Esophagus mucosa (tissue), 1 donor: ENCODE measurements around the gene ARHGEF37. TPM values are rescaled to one million over a fixed set of nuclear protein-coding genes. Genes with fewer than 3 reads are reported as not detected.
"Not testable (repeated sequence)": the region's sequence is repeated elsewhere in the genome, so short reads cannot be mapped to it uniquely, and the experiment has no call there.

Source experiments
- ATAC-seq: fragments of 200-7000 bp; cut with Tn5 transposase; one replicate; pipeline ENCODE4 v1.9.1; 2020
- total RNA-seq: library from RNA; stranded (reverse); gene quantifications from one replicate; pipeline ENCODE4 v1.2.4, GENCODE V29; 2023
- donor health status: DM: yes; HTN: yes; CAD: no.

The ARHGEF37 gene
- 23.6 TPM for total RNA-seq

DNA sequence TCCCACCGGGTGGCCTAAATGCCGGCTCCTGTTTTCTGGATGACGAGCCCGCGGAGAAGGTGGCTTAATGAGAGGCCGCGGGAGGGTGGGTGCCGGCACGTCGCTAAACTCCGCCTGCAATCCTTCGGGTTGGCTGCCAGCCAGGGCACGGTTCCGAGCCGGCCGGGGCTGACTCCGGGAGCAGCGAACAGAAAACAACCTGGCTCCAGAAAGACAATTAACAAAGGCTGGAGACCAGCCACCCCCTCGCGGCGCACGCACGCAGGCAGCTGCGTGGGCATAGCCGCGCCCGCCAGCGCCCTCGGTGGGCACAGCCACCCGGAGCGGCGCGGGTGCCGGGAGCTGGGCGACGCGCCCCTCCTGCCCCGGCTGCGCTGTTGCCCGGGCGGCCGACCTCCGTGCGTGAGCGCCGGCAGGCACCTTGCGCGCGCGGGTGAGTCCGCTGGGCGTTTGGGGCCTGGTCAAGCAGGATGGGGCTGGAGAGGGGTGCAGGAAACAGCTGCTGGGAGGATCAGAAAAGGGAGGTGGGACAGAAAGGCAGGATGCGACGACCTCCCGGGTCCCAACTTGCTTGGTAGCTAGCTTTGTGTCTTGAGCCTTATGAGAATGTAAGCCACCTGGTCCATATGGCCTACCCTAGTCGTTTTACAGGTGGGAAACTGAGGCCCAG lies at the start of gene ARHGEF37:
Gene ARHGEF37 (plus strand): TSS at position 307 of the 670 bp plus-strand sequence. CDS start 16,272 bp downstream, outside the sequence.
- ATAC-seq: peak; percentile 74

DNA sequence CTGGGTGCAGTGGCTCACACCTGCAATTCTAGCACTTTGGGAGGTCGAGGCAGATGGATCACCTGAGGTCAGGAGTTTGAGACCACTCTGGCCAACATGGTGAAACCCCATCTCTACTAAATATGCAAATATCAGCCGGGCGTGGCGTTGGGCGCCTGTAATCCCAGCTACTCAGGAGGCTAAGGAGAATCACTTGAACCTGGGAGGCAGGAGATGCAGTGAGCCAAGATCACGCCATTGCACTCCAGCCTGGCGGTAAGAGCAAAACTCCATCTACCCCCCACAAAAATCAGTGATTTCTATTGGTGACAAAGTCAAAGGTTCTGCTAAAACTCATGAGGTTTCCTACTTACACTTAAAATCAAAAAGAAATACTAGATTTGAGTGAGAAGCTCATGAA lies 48.9 kb upstream of the ARHGEF37 start:
- ATAC-seq: no peak

GRCh38 chr5:149535787-149536186 lies 45.5 kb upstream of the ARHGEF37 start:
- ATAC-seq: not testable (repeated sequence)

- no peak for ATAC-seq
Observed at GRCh38 chr5:149537374-149537975, 43.8 kb upstream of the ARHGEF37 start.

GRCh38 chr5:149540089-149540488 lies 41.2 kb upstream of the ARHGEF37 start:
- no peak for ATAC-seq

- ATAC-seq: no peak
Observed at GRCh38 chr5:149541893-149542292, 39.4 kb upstream of the ARHGEF37 start.

GRCh38 chr5:149543361-149544027 lies 37.8 kb upstream of the ARHGEF37 start:
- ATAC-seq: no peak

GRCh38 chr5:149544028-149544420 lies 37.3 kb upstream of the ARHGEF37 start:
- ATAC-seq: no peak

DNA sequence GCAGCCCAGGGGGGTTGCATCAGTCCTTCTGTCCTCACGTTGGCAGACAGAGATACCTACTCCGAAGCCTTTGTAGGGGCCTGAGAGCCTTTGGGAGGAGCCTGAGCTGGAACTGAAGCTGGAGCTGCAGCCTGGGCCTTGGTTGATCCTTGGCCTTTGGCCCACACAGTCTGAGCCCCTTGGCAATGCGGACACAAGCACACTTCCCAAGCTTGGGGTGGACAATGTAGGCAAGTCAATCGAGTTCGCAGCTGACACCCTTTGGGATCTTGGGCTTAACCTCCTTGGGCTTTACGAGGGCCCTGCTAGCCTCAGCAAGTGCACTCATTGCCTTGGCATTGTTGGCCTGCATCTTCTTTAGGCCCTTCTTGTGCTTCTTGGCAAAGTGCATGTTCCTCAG lies 36.0 kb upstream of the ARHGEF37 start:
- ATAC-seq: no peak

DNA sequence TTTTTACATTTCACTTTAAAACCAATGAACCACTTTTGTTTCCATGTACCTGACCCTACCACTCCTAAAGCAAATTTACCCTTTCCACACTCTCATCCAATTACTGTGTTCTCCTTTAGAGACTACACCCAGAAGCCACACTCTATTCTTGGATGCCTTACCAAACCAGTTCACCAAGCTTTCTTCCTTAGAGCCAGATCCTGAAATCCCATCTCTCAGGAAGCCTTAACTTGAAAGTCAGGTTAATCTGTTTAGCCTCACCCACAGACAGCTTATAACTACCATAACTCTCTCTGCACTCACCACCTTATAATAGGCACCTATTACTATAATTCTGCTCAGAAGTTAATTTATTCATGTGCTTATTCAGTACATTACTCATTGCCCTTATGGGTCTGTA lies 34.3 kb upstream of the ARHGEF37 start:
- peak; percentile 75 for ATAC-seq

GRCh38 chr5:149549461-149550267 lies 31.6 kb upstream of the ARHGEF37 start:
- ATAC-seq: no peak

GRCh38 chr5:149550268-149550583 lies 31.1 kb upstream of the ARHGEF37 start:
- no peak for ATAC-seq

GRCh38 chr5:149550594-149551226 lies 30.6 kb upstream of the ARHGEF37 start:
- ATAC-seq: no peak

- peak; percentile 94 for ATAC-seq
Observed at GRCh38 chr5:149551227-149552037, 29.9 kb upstream of the ARHGEF37 start, which contains the start of gene CSNK1A1. TSS of gene CSNK1A1 (minus strand) at chr5:149551439. CDS start at chr5:149550964, 475 bp downstream.

DNA sequence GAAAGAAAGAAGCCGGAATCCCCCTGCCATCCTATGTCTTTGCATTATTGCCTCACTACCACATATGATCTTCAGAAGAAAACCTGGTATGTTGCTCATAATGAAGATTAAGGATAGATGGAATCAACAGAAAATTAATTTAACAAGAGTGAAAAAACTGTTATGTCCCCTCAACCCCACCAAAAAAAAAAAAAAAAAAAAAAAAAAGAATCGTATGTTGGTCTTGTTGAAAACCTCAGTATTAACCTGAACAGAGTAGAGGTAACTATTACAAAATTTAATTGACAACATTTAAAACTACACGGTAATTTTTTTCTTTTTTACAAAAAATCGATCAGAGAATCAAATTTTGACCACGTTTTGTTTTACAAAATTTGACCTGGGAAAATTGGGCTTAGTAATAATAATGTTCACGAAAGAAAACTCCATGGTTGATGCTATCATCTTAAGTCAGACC lies 29.2 kb upstream of the ARHGEF37 start:
- ATAC-seq: no peak

- no peak for ATAC-seq
Observed at GRCh38 chr5:149552553-149553160, 28.6 kb upstream of the ARHGEF37 start.

DNA sequence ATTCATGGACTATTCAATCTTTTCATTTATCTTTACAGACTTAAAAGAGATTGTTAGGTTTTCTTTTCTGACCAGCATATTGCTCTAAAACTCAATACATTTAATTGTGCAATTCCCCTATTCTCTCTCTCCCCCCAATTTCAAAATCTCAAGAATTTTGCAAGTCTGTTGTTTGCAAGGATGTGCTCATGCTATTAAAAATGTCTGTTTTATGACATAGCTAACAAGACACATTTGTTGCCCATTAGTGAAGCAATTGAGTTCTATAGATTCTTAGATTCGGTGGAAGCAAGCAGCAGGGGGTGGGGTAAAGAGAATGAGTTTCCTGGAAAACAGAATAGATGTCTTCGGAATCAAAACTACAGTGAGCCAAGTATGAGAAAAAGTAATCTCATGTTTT lies 21.6 kb upstream of the ARHGEF37 start:
- no peak for ATAC-seq

DNA sequence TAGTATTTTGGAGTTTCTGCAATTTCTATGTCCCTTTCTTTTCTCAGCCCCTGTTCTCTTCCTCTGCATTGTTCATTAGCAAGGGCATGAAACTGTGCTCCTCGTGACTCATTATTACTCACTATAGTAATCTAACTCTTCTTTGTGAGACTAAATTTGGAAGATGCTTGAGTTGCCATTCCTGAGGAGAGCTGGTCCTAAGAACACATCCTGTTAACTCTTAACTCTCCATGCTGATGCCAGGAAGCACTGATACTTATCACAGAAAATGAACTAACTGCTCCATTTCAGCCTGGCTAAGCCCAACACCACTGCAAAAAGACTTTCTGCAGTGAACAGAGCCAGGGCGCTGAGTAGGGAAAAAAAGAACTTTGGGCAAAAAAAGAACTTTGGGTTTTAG lies 19.4 kb upstream of the ARHGEF37 start:
- peak; percentile 89 for ATAC-seq

- ATAC-seq: no peak
Observed at GRCh38 chr5:149563466-149563865, 17.8 kb upstream of the ARHGEF37 start.

DNA sequence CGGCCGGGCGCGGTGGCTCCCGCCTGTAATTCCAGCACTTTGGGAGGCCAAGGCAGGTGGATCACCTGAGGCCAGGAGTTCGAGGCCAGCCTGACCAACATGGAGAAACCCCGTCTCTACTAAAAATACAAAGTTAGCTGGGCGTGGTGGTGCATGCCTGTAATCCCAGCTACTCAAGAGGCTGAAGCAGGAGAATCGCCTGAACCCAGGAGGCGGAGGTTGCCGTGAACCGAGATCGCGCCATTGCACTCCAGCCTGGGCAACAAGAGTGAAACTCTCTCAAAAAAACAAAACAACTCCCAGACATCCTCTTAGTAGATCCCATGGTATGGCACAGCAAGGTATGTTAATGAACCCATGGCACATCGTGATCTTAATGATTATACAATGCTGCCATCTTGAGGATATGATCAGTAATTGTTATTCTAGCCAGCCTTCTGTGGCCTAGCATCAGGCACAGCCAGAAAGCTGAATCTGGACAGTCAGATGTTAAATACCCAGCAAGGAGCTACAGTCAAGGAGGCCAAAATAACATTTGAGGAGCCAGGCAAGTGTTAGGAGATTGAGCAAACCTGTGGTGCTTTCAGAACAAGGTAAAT lies 16.7 kb upstream of the ARHGEF37 start:
- peak; percentile 84 for ATAC-seq

GRCh38 chr5:149567226-149567625 lies 14.1 kb upstream of the ARHGEF37 start:
- no peak for ATAC-seq
